HG02798 (cell line): Measurements from ENCODE around the gene ADORA2A.
"Not testable (repeated sequence)": the region's sequence is repeated elsewhere in the genome, so short reads cannot be mapped to it uniquely, and the experiment has no call there.

ENCODE experiments used
- ATAC-seq: cut with Tn5 transposase; IDR thresholded peaks from one replicate; pipeline ENCODE4 v1.9.1; 2021; ENCODE audit warnings: mild to moderate bottlenecking; ENCODE audit not compliant: unreplicated experiment, poor library complexity

Gene ADORA2A

GRCh38 chr22:24474221-24474620, 46.8 kb downstream of the ADORA2A start:
- no peak for ATAC-seq

GRCh38 chr22:24474649-24475255, 47.4 kb downstream of the ADORA2A start:
- ATAC-seq, result no peak

GRCh38 chr22:24481641-24482040, 54.2 kb downstream of the ADORA2A start:
- no peak for ATAC-seq

- ATAC-seq, result no peak
These were observed 55.2 kb downstream of the ADORA2A start for GRCh38 chr22:24482575-24482974.

- no peak for ATAC-seq
These were observed 55.6 kb downstream of the ADORA2A start for GRCh38 chr22:24482998-24483397.

- ATAC-seq, result no peak
These were observed 56.7 kb downstream of the ADORA2A start for GRCh38 chr22:24483976-24484545.

- ATAC-seq, result no peak
These were observed 57.8 kb downstream of the ADORA2A start for GRCh38 chr22:24485170-24485569.

GRCh38 chr22:24485608-24486007, 58.2 kb downstream of the ADORA2A start:
- ATAC-seq, result no peak

GRCh38 chr22:24486501-24486921, 59.1 kb downstream of the ADORA2A start:
- no peak for ATAC-seq

GRCh38 chr22:24489011-24489410, 61.6 kb downstream of the ADORA2A start:
- no peak for ATAC-seq

- not testable (repeated sequence) for ATAC-seq
These were observed 62.0 kb downstream of the ADORA2A start for GRCh38 chr22:24489434-24489833.
